AG04450 (cell line): ENCODE data around the gene TMEM181. TPM values are rescaled to one million over a fixed set of nuclear protein-coding genes. Genes with fewer than 3 reads are reported as not detected.

ENCODE experiments used
- CTCF ChIA-PET: fragments of 300-600, 350-600 bp; formaldehyde crosslinking; extraction: SDS; loops from one replicate; lab custom pipeline; 2022; ENCODE audit warnings: antibody characterized with exemption, inconsistent platforms; lab: Charles Lee
- POLR2A ChIA-PET: fragments of 350-600 bp; formaldehyde crosslinking; extraction: SDS; loops from one replicate; lab custom pipeline; 2021; ENCODE audit warnings: antibody characterized with exemption, inconsistent platforms; lab: Yijun Ruan, JAX
- DNase-seq: peaks from one replicate; pipeline ENCODE4 v3.0.0-alpha.2; 2011; ENCODE audit warnings: low read depth, low spot score
- H3K27ac ChIP-seq: one replicate; pipeline ENCODE4 v1.5.1; 2012; ENCODE audit warnings: low read depth, low read length, control low read depth
- H3K27me3 ChIP-seq: one replicate; pipeline ENCODE4 v1.6.0; 2012; ENCODE audit warnings: low read length; ENCODE audit not compliant: control insufficient read depth, insufficient read depth
- H3K4me3 ChIP-seq: 2 replicates; pipeline ENCODE4 v1.5.1; 2011; ENCODE audit warnings: mild to moderate bottlenecking, low read depth, low read length, control low read depth
- H3K9me3 ChIP-seq: 2 replicates; pipeline ENCODE4 v1.5.1; 2012; ENCODE audit warnings: low read length; ENCODE audit not compliant: control insufficient read depth, insufficient read depth
- CTCF ChIP-seq: IDR thresholded peaks from 2 replicates; pipeline ENCODE4 v1.5.1; 2011; ENCODE audit warnings: low read depth, low read length, control low read depth, inconsistent platforms
- polyA plus RNA-seq: library from polyadenylated mRNA; depleted of rRNA; stranded (reverse); fragments of >200 nt; gene quantifications from 2 replicates; pipeline ENCODE4 v1.2.3, GENCODE V29; 2011

Gene TMEM181
- polyA plus RNA-seq, 1 experiment: 44.1 TPM

DNA sequence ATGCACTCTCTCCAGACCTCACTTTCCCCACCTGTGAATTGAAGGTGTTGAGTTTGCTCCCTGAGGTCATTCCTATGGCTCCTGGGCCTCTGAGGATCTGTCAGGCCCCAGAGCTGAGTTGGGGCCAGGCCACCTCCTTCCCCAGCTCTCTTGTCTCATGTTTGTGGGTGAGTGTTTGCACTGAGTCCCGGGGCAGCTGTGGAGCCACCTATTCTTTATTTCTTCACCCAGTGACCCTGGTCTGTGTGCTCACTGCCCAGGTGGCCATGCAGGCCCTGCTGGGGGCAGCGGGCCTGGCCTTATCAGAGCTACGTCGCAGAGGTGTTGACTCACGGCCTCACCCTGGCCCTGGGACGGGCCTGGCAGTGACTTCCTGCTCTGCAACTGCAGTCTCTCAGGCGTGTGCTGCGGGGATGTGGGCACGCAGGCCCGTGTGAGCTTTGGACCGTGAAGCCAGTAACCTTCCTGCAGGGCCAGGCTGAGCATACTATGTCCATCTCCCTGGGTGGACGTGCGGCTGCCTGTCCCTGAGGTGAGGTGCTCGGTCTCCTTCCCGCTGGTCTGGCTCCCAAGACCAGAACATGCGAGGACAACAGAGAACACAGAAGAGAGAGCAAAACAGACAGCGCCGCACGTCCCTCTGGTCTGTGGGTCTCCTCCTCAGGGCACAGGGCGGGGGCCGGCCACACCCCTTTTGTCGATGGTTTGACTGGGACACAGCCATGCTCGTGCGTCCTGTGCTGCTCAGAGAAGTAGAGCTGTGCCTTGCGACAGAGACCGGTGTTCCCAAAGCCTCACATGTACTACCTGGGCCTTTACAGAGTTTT lies 12.1 kb downstream of the TMEM181 start:
- H3K9me3 ChIP-seq: peaks cover 3% of the 10 kb centered on the region
- no peak for TF ChIP-seq CTCF
- no peak for DNase-seq
- ChIA-PET CTCF (no interaction called here), POLR2A (no interaction called here)
- no peaks in the 10 kb centered on the region for H3K27me3 ChIP-seq
- H3K4me3 ChIP-seq: no peak overlapping the region
- H3K27ac ChIP-seq: no peak overlapping the region

DNA sequence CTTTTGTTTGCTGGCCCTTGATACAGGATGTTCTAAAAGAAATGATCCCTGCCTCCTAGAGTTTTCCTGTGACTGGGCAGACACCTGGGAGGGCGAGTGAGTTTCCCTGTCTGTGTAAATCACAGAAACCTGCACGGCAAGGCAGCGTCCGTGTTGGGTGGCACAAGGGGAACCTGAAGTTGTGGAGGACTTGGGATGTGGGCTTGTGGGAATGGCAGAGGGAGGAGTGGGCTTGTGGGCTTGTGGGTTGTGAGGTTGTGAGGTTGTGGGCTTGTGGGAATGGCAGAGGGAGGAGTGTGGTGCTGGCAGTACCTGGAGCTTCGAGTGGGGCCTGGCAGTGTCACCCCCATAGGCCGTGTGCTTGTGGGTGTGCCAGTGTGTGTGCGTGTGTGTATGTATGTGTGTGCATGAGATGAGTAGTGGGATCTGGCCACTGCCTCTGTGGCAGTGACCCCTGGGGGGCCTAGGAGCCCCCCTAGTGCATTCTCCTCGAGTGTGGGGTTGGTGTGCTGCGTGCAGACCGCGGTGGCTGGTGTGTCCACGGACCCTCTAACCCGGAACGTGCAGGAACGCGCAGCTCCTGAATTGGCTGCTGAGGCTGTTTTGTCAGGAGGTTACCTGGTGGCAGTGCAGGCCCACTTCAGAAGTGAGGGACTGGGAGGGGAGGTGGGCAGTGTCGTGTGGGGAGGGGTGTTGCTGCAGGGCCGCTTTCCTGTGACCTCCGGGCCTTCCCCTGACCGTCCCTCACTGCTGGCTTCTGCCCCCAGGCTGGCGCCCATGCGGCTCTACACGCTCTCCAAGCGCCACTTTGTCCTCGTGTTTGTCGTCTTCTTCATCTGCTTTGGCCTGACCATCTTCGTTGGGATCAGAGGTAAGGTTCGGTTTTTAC lies 13.0 kb downstream of the TMEM181 start:
- Histone ChIP-seq H3K4me3 (no peak overlapping the region), H3K27me3 (no peaks in the 10 kb centered on the region), H3K27ac (no peak overlapping the region), H3K9me3 (peaks cover 7% of the 10 kb centered on the region)
- TF ChIP-seq CTCF: no peak
- no peak for DNase-seq
- ChIA-PET POLR2A (no interaction called here), CTCF (no interaction called here)

DNA sequence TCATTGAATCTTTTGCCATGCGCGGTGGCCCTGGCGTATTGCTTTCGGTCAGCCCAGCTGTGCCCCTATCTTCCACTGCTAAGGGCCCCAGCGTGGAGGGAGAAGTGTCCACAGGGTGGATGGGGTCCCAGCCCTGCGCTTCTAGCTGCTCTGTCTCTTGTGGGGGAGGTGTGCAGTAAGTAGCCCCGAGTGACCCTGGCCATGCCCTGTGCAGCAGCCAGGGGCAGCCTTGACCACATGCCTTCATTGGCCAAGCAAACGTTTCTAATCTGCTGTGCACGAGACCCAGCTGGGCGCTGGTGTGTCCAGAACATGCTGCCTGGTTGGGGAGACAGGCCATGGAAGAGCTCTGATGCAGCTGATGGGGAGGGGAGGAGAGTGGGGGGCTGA lies 13.6 kb downstream of the TMEM181 start:
- no peaks in the 10 kb centered on the region for H3K27me3 ChIP-seq
- H3K27ac ChIP-seq: no peak overlapping the region
- no peak for TF ChIP-seq CTCF
- peaks cover 7% of the 10 kb centered on the region for H3K9me3 ChIP-seq
- ChIA-PET CTCF (no interaction called here), POLR2A (no interaction called here)
- H3K4me3 ChIP-seq: no peak overlapping the region
- no peak for DNase-seq

GRCh38 chr6:158574800-158575199 lies 14.9 kb downstream of the TMEM181 start:
- CTCF ChIA-PET: interaction anchor here (1.2 kb wide), 1 partner anchor 354 kb away, joined by 5 read pairs; no protein-coding TSS in a partner anchor
- POLR2A ChIA-PET: no interaction called here
- no peak for DNase-seq
- no peak overlapping the region for H3K4me3 ChIP-seq
- TF ChIP-seq CTCF: no peak
- no peak overlapping the region for H3K27ac ChIP-seq
- H3K9me3 ChIP-seq: peaks cover 7% of the 10 kb centered on the region
- H3K27me3 ChIP-seq: no peaks in the 10 kb centered on the region

GRCh38 chr6:158575550-158575949 lies 15.7 kb downstream of the TMEM181 start:
- Histone ChIP-seq H3K4me3 (no peak overlapping the region), H3K9me3 (peaks cover 7% of the 10 kb centered on the region), H3K27me3 (no peaks in the 10 kb centered on the region), H3K27ac (no peak overlapping the region)
- CTCF ChIA-PET: no interaction called here
- POLR2A ChIA-PET: no interaction called here
- TF ChIP-seq CTCF: no peak
- DNase-seq: no peak
